Adrenal gland (tissue), 12 donors: Measurements from ENCODE around the gene ADARB2. TPM values are rescaled to one million over a fixed set of nuclear protein-coding genes. Genes with fewer than 3 reads are reported as not detected.

ENCODE experiments used
- DNase-seq, 7 donors: peaks; one replicate each; pipeline ENCODE4 v3.0.0-alpha.2; 2019 to 2020
- H3K27ac ChIP-seq, 5 donors: fragments of 200-600 bp; sonication (generic) in 4 of 5; 1 replicate in 3 of 5; 2 replicates in 2 of 5; pipeline versions ENCODE4 v1.5.1 to v1.8.0; 2016 to 2020; ENCODE audit warnings: mild to moderate bottlenecking in 1 of 5
- H3K27me3 ChIP-seq: fragments of 200-600 bp; 2 replicates; pipeline ENCODE4 v1.8.0; 2021
- H3K36me3 ChIP-seq, 2 donors: fragments of 200-600 bp; replicated peaks in 1 of 2; 1 replicate in 1 of 2; 2 replicates in 1 of 2; pipeline versions ENCODE4 v1.5.1 to v1.8.0; 2018 to 2022
- H3K4me1 ChIP-seq, 2 donors: fragments of 200-600 bp; replicated peaks in 1 of 2; 1 replicate in 1 of 2; 2 replicates in 1 of 2; pipeline versions ENCODE4 v1.5.1 to v1.8.0; 2018 to 2021
- H3K4me3 ChIP-seq, 4 donors: fragments of 200-600 bp; sonication (generic) in 3 of 4; one replicate each; pipeline ENCODE4 v1.5.1; 2016 to 2018
- H3K9me3 ChIP-seq, 3 donors: fragments of 200-600 bp; sonication (generic) in 1 of 3; replicated peaks in 1 of 3; 1 replicate in 2 of 3; 2 replicates in 1 of 3; pipeline versions ENCODE4 v1.5.1 to v1.8.0; 2016 to 2021
- CTCF ChIP-seq, 6 experiments: fragments of 450-650 bp in 4 of 6; fragments of 200-600 bp in 2 of 6; sonication (generic) in 1 of 6; IDR thresholded peaks; 1 replicate in 5 of 6; 2 replicates in 1 of 6; pipeline versions ENCODE4 v1.5.1 to v1.8.0; 2016 to 2021; ENCODE audit warnings: antibody characterized with exemption in 6 of 6, mild to moderate bottlenecking in 2 of 6, moderate library complexity in 1 of 6
- POLR2A ChIP-seq, 2 donors: fragments of 450-650 bp; IDR thresholded peaks; one replicate each; pipeline ENCODE4 v1.6.1; 2017; ENCODE audit warnings: antibody characterized with exemption in 2 of 2, mild to moderate bottlenecking in 2 of 2, moderate library complexity in 1 of 2
- WGBS, 4 donors: extraction: QIAGEN DNeasy Blood & Tissue Kit in 2 of 4; methylation state at CpG; one replicate each; pipeline versions ENCODE4 v1.1.5 to v1.1.7; 2013 to 2017; 5-methylcytosine and 5-hydroxymethylcytosine counted together
- intact Hi-C, 2 donors: fragments of 100-400 bp; cut with DNase I; formaldehyde crosslinking; loops; one replicate each; pipeline versions ENCODE4 v1.14.1 to v1.15.0; 2022 to 2023
- polyA plus RNA-seq, 3 donors: library from polyadenylated mRNA; stranded (reverse); fragments of 200-250 nt in 2 of 3; fragments of 350-450 nt in 1 of 3; fragmentation: Illumina TruSeq in 1 of 3; extraction: RNeasy Lipid Tissue Mini Kit (QIAGEN cat#74804) in 1 of 3; gene quantifications; one replicate each; pipeline ENCODE4 v1.2.3, GENCODE V29; 2013 to 2014
- total RNA-seq, 9 donors: library from RNA; depleted of rRNA in 4 of 9; stranded (reverse); fragments of >200 nt in 4 of 9; fragments of 120-200 nt in 1 of 9; fragmentation: NEBNext Ultra II Directional in 1 of 9; extraction: Animal tissue kit (Norgen Biotek cat#: 25700) in 1 of 9; gene quantifications; one replicate each; pipeline versions ENCODE4 v1.1.0 to v1.2.4, GENCODE V29; 2013 to 2023
- donor health status: healthy with polysubstance abuse.
- donor health status: Bipolar disorder and iron deficiency.
- donor health status: DM: yes; HTN: yes; CAD: no.
- donor health status: DM: no; HTN: no; CAD: no.
- donor health status: DM: no; HTN: no; CAD: no.
- donor health status: DM: yes; HTN: yes; CAD: no.

ADARB2 gene
- total and polyA plus RNA-seq, 12 donors = 0.14 to 3.1 (median 0.91) TPM

- no peaks in the 10 kb centered on the region for H3K36me3 ChIP-seq
- no peaks in the 10 kb centered on the region for H3K4me1 ChIP-seq
- WGBS, 4 donors = 58 to 81% (median 73%) methylated on average over 4 to 6 of the region's 6 CpGs
- H3K27me3 ChIP-seq = no peaks in the 10 kb centered on the region
- intact Hi-C loops = no loop called here
- no peaks in the 10 kb centered on the region for H3K9me3 ChIP-seq
- peak in 1 of 7 donors; percentile 34 for DNase-seq
- H3K27ac ChIP-seq = no peak overlapping the region
- no peak for TF ChIP-seq POLR2A (IDR thresholded peaks at IDR 0.05)
- H3K4me3 ChIP-seq = no peak overlapping the region
These were observed 59.9 kb downstream of the ADARB2 start for GRCh38 chr10:1677307-1677939.

GRCh38 chr10:1674501-1674900 lies 62.8 kb downstream of the ADARB2 start:
- DNase-seq = no peak
- WGBS, 4 donors = 80 to 87% (median 85%) methylated on average over 11 of the region's 11 CpGs
- H3K27ac ChIP-seq = no peak overlapping the region

GRCh38 chr10:1673568-1674345 lies 63.6 kb downstream of the ADARB2 start:
- Histone ChIP-seq H3K4me1 (no peaks in the 10 kb centered on the region), H3K36me3 (no peaks in the 10 kb centered on the region), H3K27ac (no peak overlapping the region), H3K4me3 (no peak overlapping the region), H3K9me3 (no peaks in the 10 kb centered on the region), H3K27me3 (no peaks in the 10 kb centered on the region)
- intact Hi-C loops = no loop called here
- no peak for DNase-seq
- TF ChIP-seq CTCF (IDR thresholded peaks at IDR 0.05) = no peak
- TF ChIP-seq POLR2A (IDR thresholded peaks at IDR 0.05) = no peak
- WGBS, 4 donors = 72 to 81% (median 76%) methylated on average over 21 of the region's 21 CpGs

More at GRCh38 chr10:1674501-1674900, 62.8 kb downstream of the ADARB2 start:
- Histone ChIP-seq H3K27me3 (no peaks in the 10 kb centered on the region), H3K36me3 (no peaks in the 10 kb centered on the region), H3K4me1 (no peaks in the 10 kb centered on the region), H3K9me3 (no peaks in the 10 kb centered on the region), H3K4me3 (no peak overlapping the region)
- TF ChIP-seq POLR2A (IDR thresholded peaks at IDR 0.05) (no peak), CTCF (IDR thresholded peaks at IDR 0.05) (no peak)
- intact Hi-C loops = no loop called here

GRCh38 chr10:1672001-1672781 lies 65.1 kb downstream of the ADARB2 start:
- H3K4me3 ChIP-seq = no peak overlapping the region
- WGBS, 4 donors = 74 to 83% (median 76%) methylated on average over 33 to 37 of the region's 37 CpGs
- H3K4me1 ChIP-seq = no peaks in the 10 kb centered on the region
- H3K27ac ChIP-seq = no peak overlapping the region
- intact Hi-C loops = no loop called here
- TF ChIP-seq CTCF (IDR thresholded peaks at IDR 0.05) (no peak), POLR2A (IDR thresholded peaks at IDR 0.05) (no peak)
- no peaks in the 10 kb centered on the region for H3K9me3 ChIP-seq
- H3K36me3 ChIP-seq = no peaks in the 10 kb centered on the region
- no peaks in the 10 kb centered on the region for H3K27me3 ChIP-seq
- no peak for DNase-seq
